ENCODE measurements around the gene FSD1.
"Not testable (repeated sequence)": the region's sequence is repeated elsewhere in the genome, so short reads cannot be mapped to it uniquely, and the experiment has no call there.

The FSD1 gene

DNA sequence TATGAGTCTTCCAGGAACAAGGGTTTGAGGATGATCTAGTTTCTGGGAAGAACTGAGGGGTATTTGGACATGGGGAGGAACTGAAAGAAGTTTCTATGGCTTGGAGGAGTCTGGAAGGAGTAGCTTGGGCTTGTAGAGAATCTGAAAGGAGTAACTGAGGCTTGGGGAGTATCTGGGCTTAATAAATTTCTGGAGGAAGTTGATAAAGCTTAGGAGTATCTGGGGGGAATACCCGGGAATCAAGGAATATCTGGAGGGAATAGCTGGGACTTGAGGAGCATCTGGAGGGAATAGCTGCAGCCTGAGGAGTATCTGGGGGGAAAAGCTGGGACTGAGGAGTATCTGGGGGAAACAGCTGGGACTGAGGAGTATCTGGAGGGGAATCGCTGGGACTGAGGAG is 16.0 kb downstream of the FSD1 start:
- no peak for DNase-seq

GRCh38 chr19:4322942-4323665 is 18.7 kb downstream of the FSD1 start:
- DNase-seq = no peak

DNA sequence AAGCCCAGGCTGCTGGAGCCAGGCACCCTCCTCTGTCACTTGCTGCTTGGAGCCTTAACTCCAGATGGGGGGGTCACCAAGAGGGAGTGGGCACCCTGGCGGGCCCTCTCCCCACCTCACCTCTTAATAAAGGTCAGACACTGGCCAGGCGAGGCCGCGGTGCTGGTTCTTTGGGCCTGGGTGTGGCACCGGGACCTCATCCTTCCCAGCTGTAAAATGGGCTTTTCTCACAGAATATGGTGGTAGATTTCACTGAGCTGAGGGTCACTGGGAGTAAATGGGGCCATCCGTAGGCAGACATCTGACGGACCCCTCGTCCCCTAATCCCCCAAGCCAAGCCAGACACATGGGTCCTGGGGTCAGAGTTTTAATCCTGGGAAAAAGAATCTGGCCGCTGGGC is 19.3 kb downstream of the FSD1 start:
- DNase-seq = no peak

GRCh38 chr19:4324228-4324627 is 19.8 kb downstream of the FSD1 start:
- no peak for DNase-seq

DNA sequence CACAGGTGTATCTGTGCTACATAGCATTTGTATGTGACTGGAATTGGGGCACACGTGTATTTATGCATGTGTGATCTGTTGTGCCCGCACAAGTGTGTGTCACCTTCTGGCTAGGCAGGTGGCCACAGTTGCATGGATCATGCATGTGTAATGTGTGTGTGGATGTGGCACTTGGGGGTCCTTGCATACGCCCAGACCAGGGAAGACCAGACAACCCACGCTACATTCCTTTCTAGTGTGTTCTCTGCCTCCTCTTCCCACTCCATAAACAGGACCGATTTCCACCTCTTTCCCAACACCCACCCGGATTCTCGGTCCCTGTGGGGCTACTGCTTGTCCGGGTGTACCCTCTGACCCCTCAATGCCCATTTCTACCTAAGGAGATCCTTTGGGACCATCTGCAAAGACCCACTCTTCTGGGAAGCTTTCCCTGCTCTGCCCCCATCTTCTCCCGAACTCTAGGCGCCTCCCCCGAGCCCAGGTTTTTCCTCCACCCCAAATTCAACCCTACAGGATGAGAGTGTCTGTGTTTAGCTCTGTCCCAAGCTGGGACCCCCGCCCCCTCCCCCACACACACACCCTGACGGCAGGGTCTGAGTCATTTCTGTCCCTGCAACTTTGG is 21.9 kb downstream of the FSD1 start:
- no peak for DNase-seq

GRCh38 chr19:4326837-4327251 is 22.4 kb downstream of the FSD1 start:
- DNase-seq = no peak

- peak; percentile 57 for DNase-seq
These were observed 23.0 kb downstream of the FSD1 start for GRCh38 chr19:4327252-4327876.

GRCh38 chr19:4327877-4328242 is 23.5 kb downstream of the FSD1 start:
- no peak for DNase-seq

DNA sequence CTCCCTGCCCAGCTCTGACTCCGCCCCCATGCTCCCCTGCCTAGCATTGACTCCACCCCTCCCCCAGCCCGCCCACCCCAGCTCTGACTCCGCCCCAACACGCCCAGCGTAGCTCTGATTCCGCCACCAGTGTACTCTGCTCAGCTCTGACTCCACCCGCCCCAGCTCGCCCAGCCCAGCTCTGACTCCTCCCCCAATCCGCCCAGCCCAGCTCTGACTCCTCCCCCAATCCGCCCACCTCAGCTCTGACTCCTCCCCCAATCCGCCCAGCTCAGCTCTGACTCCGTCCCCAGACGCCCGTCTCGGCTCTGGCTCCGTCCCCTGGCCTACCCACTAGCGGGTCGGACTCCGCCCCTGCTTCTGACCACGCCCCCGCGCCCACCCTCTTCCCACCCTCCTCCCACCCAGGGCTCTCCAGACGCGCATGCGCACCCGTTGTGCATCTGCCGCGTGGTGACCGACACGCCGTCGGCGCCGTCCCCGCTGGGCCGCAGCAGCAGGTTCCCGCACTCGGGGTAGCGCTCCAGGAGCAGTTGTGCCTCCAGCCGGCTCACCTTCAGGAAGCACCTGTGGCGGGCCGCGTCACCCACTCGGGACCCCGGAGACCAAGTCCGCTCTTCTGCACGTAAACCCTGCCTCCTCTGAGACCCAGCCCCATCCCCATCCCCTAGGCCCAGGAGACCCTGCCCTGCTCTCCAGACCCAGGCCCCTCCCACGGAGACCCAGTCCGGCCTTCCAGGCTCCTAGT is 24.0 kb downstream of the FSD1 start:
- DNase-seq = peak; percentile 91

GRCh38 chr19:4328991-4329681 is 24.7 kb downstream of the FSD1 start:
- not testable (repeated sequence) for DNase-seq

GRCh38 chr19:4329858-4330257 is 25.5 kb downstream of the FSD1 start:
- no peak for DNase-seq

- DNase-seq = no peak
These were observed 30.7 kb downstream of the FSD1 start for GRCh38 chr19:4334929-4335570.

- DNase-seq = no peak
These were observed 33.6 kb downstream of the FSD1 start for GRCh38 chr19:4337906-4338440.

DNA sequence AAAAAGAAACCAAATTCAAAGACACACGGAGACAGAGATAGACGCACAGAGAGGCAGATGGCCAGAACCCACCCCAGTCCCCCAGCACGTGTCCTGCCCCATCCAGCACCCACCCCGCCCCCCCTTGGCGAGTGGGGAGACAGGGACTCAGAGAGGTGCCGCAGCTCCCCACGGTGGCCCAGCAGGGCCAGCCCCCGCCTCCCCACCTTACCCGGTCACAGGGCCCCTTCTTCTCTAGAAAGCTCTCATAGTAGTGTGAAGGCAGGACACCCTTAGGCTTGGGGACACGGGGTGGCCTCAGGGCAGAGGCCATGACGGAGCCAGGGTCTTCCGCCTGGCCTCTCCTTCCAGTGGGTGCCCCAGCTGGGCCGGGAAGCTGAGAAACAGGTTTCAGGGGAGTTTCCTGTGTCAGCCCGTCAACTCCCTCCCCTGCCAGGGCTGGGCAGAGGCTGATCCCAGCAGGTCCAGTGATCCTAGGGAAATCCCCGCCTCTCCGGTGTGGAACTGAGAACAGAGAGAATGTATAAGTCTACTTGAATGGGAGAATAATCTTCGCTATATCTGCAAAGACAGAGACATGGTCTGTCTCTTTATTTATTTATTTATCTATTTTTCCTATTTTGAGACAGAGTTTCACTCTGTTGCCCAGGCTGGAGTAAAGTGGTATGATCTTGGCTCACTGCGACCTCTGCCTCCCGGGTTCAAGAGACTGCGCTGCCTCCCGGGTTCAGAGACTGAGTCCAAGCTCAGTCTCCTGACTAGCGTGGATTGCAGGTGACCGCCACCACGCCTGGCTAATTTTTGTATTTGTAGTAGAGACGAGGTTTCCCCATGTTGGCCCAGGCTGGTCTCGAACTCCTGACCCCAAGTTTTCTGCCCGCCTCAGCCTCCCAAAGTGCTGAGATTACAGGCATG is 34.3 kb downstream of the FSD1 start, which contains the start of gene STAP2:
STAP2 (minus strand) TSS at position 387 of the 915 bp plus-strand sequence; CDS start at position 313, 74 bp downstream.
- DNase-seq = no peak

DNA sequence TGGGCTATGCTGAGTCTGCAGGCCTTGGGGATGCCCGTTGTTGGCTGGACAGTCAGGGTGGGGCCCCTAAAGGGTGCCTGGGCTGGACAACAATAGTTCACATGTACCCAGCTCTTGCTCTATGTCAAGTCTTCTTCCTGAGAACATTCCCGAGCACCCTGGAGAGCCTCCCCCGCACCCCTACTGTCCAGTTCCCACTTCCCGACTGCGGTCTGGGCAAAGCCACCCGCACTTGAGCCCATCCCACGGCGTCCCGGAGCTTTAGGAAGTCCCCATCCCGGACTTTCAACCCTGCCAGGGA is 37.9 kb downstream of the FSD1 start:
- no peak for DNase-seq

- peak; percentile 99 for DNase-seq
These were observed 38.4 kb downstream of the FSD1 start for GRCh38 chr19:4342615-4343369.

GRCh38 chr19:4343370-4344307 is 39.2 kb downstream of the FSD1 start, which contains the start of gene MPND:
Gene MPND (plus strand): TSS chr19:4343562. CDS start chr19:4343594, 32 bp downstream.
- peak; percentile 79 for DNase-seq

GRCh38 chr19:4345342-4346019 is 41.1 kb downstream of the FSD1 start:
- no peak for DNase-seq

Measured in NCI-H1436 (cell line).